ENCODE data around the gene TIMM8B.

GRCh38 chr11:112115386-112115785 is 28.8 kb upstream of the TIMM8B start:
- TF ChIP-seq CTCF (conservative IDR thresholded peaks at IDR 0.05; ENCODE audit: low read depth, low read length), result no peak
- no peak for TF ChIP-seq EZH2 (IDR thresholded peaks at IDR 0.05; ENCODE audit: borderline replicate concordance, low read depth, low read length, poor library complexity, severe bottlenecking)
